Measurements from ENCODE around the gene HIVEP3.

- no peak for TF ChIP-seq YY1 (IDR thresholded peaks at IDR 0.05; ENCODE audit: insufficient read depth, insufficient read length)
- TF ChIP-seq ZNF274 (IDR thresholded peaks at IDR 0.05; ENCODE audit: low read depth, low read length) = no peak
Measured at GRCh38 chr1:41639332-41639936, 279.3 kb downstream of the HIVEP3 start.
